Epithelial cell of esophagus (primary cell): ENCODE data around the gene GM2A.
"Not testable (repeated sequence)": the region's sequence is repeated elsewhere in the genome, so short reads cannot be mapped to it uniquely, and the experiment has no call there.

Experiments
- DNase-seq: peaks from one replicate; pipeline ENCODE4 v3.0.0; 2010; ENCODE audit warnings: low read depth
- H3K4me3 ChIP-seq: 2 replicates; pipeline ENCODE4 v1.5.1; 2011; ENCODE audit warnings: mild to moderate bottlenecking, low read length, control low read depth
- CTCF ChIP-seq: IDR thresholded peaks from 2 replicates; pipeline ENCODE4 v1.5.1; 2011; ENCODE audit warnings: low read depth, mild to moderate bottlenecking, low read length, control low read depth, inconsistent platforms; ENCODE audit not compliant: insufficient read depth; ENCODE audit errors: missing control alignments

GM2A gene

DNA sequence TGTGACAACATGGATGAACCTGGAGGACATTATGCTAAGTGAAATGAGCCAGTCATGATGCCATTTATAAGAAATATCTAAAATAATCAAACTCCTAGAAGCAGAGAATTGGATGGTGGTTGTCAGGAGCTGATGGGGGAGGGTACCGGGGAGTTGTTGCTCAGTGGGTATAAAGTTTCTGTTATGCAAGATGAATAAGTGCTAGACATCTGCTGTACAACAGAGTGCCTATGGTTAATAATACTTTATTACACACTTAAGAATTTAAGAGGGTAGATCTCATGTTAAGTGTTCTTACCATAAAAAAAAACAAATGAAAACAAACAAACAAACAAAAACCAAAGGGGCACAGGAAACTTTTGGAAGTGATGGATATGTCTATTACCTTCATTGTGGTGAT is 16.1 kb upstream of the GM2A start:
- H3K4me3 ChIP-seq: no peak overlapping the region
- TF ChIP-seq CTCF: no peak
- DNase-seq: no peak

GRCh38 chr5:151237685-151238084 is 15.3 kb upstream of the GM2A start:
- no peak overlapping the region for H3K4me3 ChIP-seq
- TF ChIP-seq CTCF: no peak
- no peak for DNase-seq

DNA sequence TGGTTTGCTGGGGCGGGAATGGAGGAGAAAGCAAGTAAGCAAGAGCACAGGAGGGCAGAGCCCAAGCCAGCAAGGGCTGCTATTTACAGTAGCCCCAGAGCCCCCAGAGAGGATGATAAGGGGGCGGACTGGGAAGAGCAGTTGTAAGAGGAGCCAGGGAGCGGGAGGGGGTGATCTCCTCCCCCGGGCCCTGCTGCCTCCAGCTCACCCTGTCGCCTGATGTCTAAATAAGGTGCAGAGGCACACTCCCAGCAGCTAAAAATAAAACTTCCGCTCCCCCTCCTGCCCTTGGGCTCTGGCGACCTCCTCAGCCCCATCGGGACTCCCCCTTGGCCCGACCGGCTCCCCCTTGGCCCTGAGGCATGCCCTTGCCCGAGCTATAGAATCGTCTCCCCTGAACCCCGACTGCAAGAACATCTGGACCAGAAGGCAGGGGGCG is 14.7 kb upstream of the GM2A start:
- H3K4me3 ChIP-seq: no peak overlapping the region
- TF ChIP-seq CTCF: no peak
- no peak for DNase-seq

DNA sequence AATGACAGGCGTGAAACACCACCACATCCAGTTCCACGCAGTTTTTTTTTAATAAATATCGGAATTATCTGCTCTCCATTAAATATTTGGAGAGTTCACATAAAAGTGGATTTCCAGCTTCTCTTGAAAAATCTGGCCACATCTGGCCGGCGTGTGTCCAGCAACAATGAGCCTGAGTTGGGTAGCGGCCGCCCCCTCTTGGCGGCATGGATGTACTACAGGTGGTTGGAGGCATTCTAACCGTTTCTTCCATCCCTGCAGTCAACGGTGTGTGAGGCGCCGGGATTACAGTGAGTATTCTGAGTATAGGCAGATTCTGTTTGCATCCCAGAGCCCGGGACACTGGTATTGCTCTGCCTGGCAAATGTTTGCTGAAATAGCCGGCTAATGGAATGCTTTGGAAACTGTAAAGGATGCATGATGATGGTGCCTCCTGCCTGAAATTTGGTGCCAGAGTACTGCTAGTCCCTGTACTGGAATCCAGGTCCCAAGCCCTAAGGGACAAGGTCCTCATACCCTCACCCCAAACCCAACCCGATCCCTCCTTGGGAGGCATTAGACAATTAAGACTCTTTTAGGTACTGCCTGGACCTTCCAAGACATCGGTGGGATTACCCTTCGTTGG is 13.6 kb upstream of the GM2A start:
- DNase-seq: peak; percentile 67
- H3K4me3 ChIP-seq: no peak overlapping the region
- peak; percentile 86 for TF ChIP-seq CTCF

GRCh38 chr5:151240268-151240835 is 12.6 kb upstream of the GM2A start:
- not testable (repeated sequence) for DNase-seq, H3K4me3 ChIP-seq

- peak; percentile 44 for DNase-seq
- TF ChIP-seq CTCF: no peak
- no peak overlapping the region for H3K4me3 ChIP-seq
Measured at GRCh38 chr5:151240924-151241635, 11.9 kb upstream of the GM2A start.

GRCh38 chr5:151243127-151243526 is 9.9 kb upstream of the GM2A start:
- no peak for DNase-seq
- no peak overlapping the region for H3K4me3 ChIP-seq
- no peak for TF ChIP-seq CTCF
